ENCODE data around the gene SLC35E4. TPM values are rescaled to one million over a fixed set of nuclear protein-coding genes. Genes with fewer than 3 reads are reported as not detected.

Gene SLC35E4
- total and polyA plus RNA-seq, 2 donors (not counting 1 experiment from before 2014, with no cell fraction given) = 0.39 to 3.4 TPM

DNA sequence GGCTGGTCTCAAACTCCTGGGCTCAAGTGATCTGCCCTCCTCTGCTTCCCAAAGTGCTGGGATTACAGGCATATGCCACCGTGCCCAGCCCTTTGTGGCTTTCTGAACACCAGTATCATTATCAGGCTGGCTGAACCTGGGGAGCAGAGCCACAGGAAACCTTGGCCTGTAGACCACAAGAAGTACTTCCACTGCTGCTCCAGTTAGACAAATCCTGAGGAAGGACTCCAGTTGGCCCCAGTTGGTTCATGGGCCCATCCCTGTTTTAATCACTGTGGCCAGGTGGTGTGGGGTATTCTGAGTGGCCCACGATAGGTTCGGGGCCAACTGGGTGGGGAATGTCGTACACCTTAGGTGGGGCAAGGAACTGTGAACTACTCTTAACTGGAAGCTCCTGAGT, 37.6 kb downstream of the SLC35E4 start:
- peaks cover 28% of the 10 kb centered on the region for H3K27me3 Mint-ChIP-seq
- H3K27me3 ChIP-seq (replicated peaks in 1 of 4; ENCODE audit: control extremely low read depth in 1 of 4, control insufficient read depth in 3 of 4, insufficient read depth in 4 of 4, low read length in 3 of 4) = peaks cover 0 to 6% (median 0%) of the 10 kb centered on the region in 4 experiments
- no peak overlapping the region for H2AFZ ChIP-seq (ENCODE audit: insufficient read depth, low read depth, low read length, poor library complexity, severe bottlenecking)
- CTCF ChIA-PET = interaction anchor here (1.0 kb wide), 1 partner anchor 38 kb away, joined by 3 read pairs; no protein-coding TSS in a partner anchor
- H3K27ac ChIP-seq (ENCODE audit: low read length in 2 of 2) = no peak overlapping the region
- no peaks in the 10 kb centered on the region for H4K20me1 ChIP-seq (ENCODE audit: control insufficient read depth, insufficient read depth, low read length, poor library complexity, severe bottlenecking)
- DNase-seq = no peak
- H3K79me2 ChIP-seq (ENCODE audit: control insufficient read depth, insufficient read depth, low read length) = no peaks in the 10 kb centered on the region
- no peak overlapping the region for H3K9ac ChIP-seq (ENCODE audit: low read length)
- no peaks in the 10 kb centered on the region for H3K9me3 Mint-ChIP-seq (ENCODE audit: insufficient read depth)
- no peak overlapping the region for H3K27ac Mint-ChIP-seq
- TF ChIP-seq EZH2 (IDR thresholded peaks at IDR 0.05; ENCODE audit: borderline replicate concordance, insufficient read depth, low read depth, low read length, poor library complexity, severe bottlenecking) = no peak
- TF ChIP-seq, protein P1, sequence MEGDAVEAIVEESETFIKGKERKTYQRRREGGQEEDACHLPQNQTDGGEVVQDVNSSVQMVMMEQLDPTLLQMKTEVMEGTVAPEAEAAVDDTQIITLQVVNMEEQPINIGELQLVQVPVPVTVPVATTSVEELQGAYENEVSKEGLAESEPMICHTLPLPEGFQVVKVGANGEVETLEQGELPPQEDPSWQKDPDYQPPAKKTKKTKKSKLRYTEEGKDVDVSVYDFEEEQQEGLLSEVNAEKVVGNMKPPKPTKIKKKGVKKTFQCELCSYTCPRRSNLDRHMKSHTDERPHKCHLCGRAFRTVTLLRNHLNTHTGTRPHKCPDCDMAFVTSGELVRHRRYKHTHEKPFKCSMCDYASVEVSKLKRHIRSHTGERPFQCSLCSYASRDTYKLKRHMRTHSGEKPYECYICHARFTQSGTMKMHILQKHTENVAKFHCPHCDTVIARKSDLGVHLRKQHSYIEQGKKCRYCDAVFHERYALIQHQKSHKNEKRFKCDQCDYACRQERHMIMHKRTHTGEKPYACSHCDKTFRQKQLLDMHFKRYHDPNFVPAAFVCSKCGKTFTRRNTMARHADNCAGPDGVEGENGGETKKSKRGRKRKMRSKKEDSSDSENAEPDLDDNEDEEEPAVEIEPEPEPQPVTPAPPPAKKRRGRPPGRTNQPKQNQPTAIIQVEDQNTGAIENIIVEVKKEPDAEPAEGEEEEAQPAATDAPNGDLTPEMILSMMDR (IDR thresholded peaks at IDR 0.05) = no peak
- peaks cover 5% of the 10 kb centered on the region for H3K4me1 Mint-ChIP-seq
- no peak for ATAC-seq (ENCODE audit: low read depth)
- intact Hi-C loops (cut with micrococcal nuclease) = no loop called here
- no peak overlapping the region for H3K4me2 ChIP-seq (replicated peaks; ENCODE audit: low read depth, low read length, poor library complexity, severe bottlenecking)
- H3K4me1 ChIP-seq (ENCODE audit: control insufficient read depth in 2 of 2, insufficient read depth in 2 of 2, low read length in 2 of 2) = peaks cover 4% of the 10 kb centered on the region in 2 donors
- POLR2A ChIA-PET = no interaction called here
- no peak overlapping the region for H3K4me3 Mint-ChIP-seq
- 75% methylated on average over 3 of the region's 4 CpGs for WGBS (ENCODE audit: insufficient coverage)
- H3K36me3 ChIP-seq (replicated peaks in 1 of 2; ENCODE audit: control extremely low read depth in 1 of 2, control insufficient read depth in 1 of 2, extremely low read depth in 1 of 2, insufficient read depth in 2 of 2, low read length in 1 of 2) = no peaks in the 10 kb centered on the region
- no peaks in the 10 kb centered on the region for H3K9me3 ChIP-seq (ENCODE audit: control extremely low read depth in 1 of 3, control insufficient read depth in 2 of 3, insufficient read depth in 1 of 3, low read length in 2 of 3)
- no peak overlapping the region for H3K4me3 ChIP-seq (ENCODE audit: control extremely low read depth in 1 of 5, extremely low read depth in 1 of 5, insufficient read depth in 1 of 5, low read depth in 2 of 5, low read length in 4 of 5)

DNA sequence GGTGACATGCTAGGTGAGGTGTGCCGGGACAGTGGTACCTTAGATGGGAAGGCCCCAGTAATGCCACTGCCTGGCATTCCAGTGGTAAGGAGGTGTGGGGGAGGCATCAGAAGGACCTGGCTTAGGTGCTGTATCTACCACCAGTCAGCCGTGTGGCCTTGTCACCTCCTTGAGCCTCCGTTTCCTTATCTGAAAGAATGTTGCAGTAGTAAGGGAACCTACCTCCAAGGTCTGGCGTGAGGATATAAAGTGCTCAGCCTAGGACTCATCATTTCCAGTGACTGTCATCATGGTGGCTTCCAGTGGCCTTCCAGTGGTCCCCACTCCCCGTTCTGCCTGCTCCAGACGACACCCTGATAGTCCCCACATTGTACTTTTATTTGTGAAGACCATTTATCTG, 38.9 kb downstream of the SLC35E4 start:
- DNase-seq (no peak), ATAC-seq (ENCODE audit: low read depth) (no peak)
- H3K27ac ChIP-seq (ENCODE audit: low read length in 2 of 2) = no peak overlapping the region
- 90% methylated on average over 5 of the region's 6 CpGs for WGBS (ENCODE audit: insufficient coverage)
- Mint-ChIP-seq H3K4me1 (no peaks in the 10 kb centered on the region), H3K9me3 (ENCODE audit: insufficient read depth) (no peaks in the 10 kb centered on the region), H3K27me3 (peaks cover 35% of the 10 kb centered on the region), H3K4me3 (no peak overlapping the region), H3K27ac (no peak overlapping the region)
- no peaks in the 10 kb centered on the region for H3K9me3 ChIP-seq (ENCODE audit: control extremely low read depth in 1 of 3, control insufficient read depth in 2 of 3, insufficient read depth in 1 of 3, low read length in 2 of 3)
- no peak overlapping the region for H3K4me3 ChIP-seq (ENCODE audit: control extremely low read depth in 1 of 5, extremely low read depth in 1 of 5, insufficient read depth in 1 of 5, low read depth in 2 of 5, low read length in 4 of 5)
- POLR2A ChIA-PET = no interaction called here
- no peak overlapping the region for H3K9ac ChIP-seq (ENCODE audit: low read length)
- no peaks in the 10 kb centered on the region for H3K27me3 ChIP-seq (replicated peaks in 1 of 4; ENCODE audit: control extremely low read depth in 1 of 4, control insufficient read depth in 3 of 4, insufficient read depth in 4 of 4, low read length in 3 of 4)
- TF ChIP-seq, protein P1 (IDR thresholded peaks at IDR 0.05) = no peak
- no peak for TF ChIP-seq EZH2 (IDR thresholded peaks at IDR 0.05; ENCODE audit: borderline replicate concordance, insufficient read depth, low read depth, low read length, poor library complexity, severe bottlenecking)
- H2AFZ ChIP-seq (ENCODE audit: insufficient read depth, low read depth, low read length, poor library complexity, severe bottlenecking) = no peak overlapping the region
- no peaks in the 10 kb centered on the region for H3K79me2 ChIP-seq (ENCODE audit: control insufficient read depth, insufficient read depth, low read length)
- intact Hi-C loops (cut with micrococcal nuclease) = no loop called here
- H3K4me2 ChIP-seq (replicated peaks; ENCODE audit: low read depth, low read length, poor library complexity, severe bottlenecking) = no peak overlapping the region
- no peaks in the 10 kb centered on the region for H4K20me1 ChIP-seq (ENCODE audit: control insufficient read depth, insufficient read depth, low read length, poor library complexity, severe bottlenecking)
- CTCF ChIA-PET = no interaction called here
- H3K4me1 ChIP-seq (ENCODE audit: control insufficient read depth in 2 of 2, insufficient read depth in 2 of 2, low read length in 2 of 2) = no peaks in the 10 kb centered on the region
- H3K36me3 ChIP-seq (replicated peaks in 1 of 2; ENCODE audit: control extremely low read depth in 1 of 2, control insufficient read depth in 1 of 2, extremely low read depth in 1 of 2, insufficient read depth in 2 of 2, low read length in 1 of 2) = no peaks in the 10 kb centered on the region
